Inferior parietal cortex (tissue), 1 donor: ENCODE measurements around the gene TMEM151A.

Experiments
- DNase-seq: peaks from one replicate; pipeline ENCODE4 v3.0.0-alpha.2; 2016; ENCODE audit errors: extremely low spot score

The TMEM151A gene

GRCh38 chr11:66336234-66337102 lies 44.8 kb downstream of the TMEM151A start, which contains the start of gene RIN1:
Gene RIN1 (minus strand): TSS chr11:66336434. CDS start chr11:66336402, 32 bp downstream.
- DNase-seq, result peak; percentile 72

DNA sequence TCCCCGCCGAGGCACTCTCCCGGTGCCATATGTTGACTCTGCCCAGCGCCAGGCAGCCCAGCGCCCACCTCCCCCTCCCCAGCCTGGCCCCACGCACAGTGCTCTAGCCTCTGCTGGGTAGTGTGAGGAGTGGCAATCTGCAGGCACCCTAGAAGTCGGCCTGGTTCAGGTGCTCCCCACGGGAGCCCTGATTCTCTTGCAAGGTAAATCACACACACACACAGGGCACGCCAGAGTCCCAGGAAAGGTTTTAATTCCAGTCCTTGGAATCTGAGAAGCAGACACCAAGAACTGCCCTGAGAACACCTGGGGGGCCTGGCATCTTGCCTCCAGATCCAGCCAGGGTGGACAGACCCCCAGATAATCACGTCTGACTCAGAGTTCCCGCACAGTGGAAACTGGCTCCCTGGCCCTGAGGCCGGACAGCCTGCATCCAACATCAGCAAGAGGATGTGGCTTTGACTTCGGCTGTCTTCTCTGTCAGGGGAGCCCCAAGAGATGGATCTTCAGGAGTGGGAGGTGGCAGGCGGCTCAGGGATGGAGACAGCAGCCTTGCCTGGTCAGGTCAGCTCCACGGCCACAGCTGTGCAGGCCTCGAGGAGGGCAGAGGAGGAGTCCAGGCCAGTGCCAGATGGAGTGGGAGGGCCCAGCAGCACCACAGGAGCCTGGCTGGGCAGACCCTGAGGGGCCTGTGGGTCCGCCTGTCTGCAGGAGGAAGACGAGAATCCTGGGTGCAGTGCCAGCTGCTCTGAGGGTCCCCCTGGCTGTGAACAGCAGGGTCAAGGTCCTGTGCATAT lies 45.6 kb downstream of the TMEM151A start:
- DNase-seq, result no peak

DNA sequence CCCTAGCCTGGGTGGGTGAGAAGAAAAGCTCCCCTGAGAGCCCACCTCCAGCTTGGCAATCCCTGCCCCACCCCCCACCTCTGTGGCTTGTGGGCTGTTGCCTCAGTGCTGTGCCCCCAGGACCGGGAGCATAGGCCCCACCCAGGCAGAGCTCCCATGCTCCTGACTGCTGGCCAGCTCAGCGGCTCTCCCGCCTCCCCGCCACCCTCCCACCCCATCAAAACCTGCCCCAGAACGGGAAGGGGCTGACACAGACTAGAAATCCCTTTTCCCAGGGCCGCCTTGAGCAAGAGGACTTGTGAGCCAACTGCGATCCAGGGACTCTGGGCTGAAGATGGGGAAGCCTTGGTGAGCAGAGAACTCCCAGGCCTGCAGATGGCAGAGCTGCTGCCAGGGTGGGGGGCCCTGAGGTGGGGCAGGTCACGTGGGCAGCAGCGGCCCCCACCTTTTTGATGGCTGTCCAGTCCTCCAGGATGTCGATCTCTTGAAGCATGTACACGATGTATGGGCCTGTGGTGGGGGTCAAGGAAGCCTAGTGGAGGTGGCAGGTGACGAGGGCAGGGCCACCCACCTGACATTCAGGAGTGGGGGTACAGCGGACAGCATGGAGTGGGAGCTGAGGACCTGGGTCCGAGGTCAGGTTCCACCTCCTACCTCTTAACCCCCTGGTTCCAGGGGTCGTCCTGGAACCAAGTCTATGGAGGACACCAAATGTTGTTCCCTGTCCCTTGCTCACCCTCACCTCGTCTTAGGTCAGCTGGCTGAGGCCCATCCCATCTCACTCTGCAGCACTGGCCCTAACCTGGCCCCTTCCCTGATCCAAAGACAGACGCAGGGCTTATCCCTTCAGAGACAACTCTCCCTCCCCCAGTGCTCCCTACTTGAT lies 46.8 kb downstream of the TMEM151A start:
- DNase-seq, result no peak

GRCh38 chr11:66339162-66339675 lies 47.5 kb downstream of the TMEM151A start:
- no peak for DNase-seq

DNA sequence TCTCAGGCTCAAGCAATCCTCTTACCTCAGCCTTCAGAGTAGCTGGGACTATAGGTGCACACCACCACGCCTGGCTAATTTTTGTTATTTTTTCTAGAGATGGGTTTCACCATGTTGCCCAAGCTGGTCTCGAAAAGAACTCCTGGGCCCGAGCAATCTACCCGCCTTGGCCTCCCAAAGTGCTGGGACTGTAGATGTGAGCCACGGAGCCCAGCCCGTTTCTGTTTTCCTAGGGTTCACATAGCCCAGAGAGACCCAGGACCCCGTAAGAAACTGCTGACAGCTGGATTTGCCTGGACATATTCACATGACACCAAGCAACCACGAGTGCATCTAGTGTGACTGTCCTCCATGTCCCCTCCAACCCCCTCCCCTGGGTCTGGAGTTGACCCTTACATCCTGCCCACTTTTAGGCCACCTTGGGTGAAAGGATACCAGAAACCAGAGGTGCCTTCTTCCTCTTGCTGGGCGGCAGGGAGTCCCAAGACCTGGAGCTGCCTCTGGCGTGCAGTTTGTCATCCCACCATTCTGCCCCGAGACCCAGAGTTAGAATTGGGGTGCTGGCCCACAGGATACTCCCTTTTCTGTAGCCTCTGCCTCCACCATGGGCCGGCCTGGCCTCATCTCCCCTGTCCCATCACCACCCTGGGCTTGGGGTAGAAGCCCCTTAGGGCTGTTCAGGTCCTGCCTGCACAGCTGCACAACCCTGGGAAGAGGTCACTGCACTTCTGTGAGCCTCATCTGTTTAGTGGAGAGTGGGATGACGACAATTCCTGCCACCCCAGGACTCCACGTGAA lies 48.2 kb downstream of the TMEM151A start:
- DNase-seq, result no peak

DNA sequence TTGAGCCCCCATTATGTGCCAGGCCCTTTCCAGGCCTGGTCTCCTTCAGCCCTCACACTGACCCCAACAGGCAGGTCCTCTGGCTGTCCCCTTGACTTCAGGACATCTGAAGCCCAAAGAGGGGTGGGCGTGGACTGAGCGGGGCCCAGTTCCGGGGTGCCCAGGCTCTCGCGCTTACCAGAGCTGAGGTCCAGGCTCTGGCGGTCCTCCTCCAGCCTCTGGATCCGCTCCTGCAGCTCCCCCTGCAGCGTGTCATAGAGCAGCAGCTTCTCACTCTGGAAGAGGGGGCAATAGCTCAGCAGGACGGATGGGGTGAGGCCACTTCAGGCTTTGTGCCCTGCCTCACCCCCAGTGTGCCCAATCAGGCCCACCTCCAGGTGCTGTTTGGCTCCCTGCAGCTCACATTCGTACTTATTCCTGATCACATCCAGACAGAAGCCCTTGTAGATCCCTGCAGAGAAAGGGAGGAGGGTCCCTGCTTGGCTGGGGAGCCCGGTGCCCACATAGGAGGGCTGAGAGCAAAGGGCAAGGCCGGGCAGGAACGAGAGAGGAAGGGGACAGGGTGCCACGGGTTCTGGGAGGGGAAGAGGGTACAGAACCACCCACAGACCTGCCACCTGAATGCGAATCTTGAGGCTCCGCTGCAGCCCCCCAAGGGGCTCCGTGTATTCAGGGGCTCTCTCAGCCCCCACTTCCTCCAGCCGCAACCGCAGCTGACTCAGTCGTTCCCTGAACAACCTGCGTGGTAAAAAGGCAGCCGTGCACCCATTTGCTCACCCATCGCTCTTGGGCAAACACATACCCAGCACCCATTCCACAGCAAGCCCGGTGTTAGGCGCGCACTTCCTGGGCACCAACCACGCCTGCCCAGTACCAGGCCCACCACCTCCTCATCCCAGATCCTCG lies 49.2 kb downstream of the TMEM151A start:
- no peak for DNase-seq

DNA sequence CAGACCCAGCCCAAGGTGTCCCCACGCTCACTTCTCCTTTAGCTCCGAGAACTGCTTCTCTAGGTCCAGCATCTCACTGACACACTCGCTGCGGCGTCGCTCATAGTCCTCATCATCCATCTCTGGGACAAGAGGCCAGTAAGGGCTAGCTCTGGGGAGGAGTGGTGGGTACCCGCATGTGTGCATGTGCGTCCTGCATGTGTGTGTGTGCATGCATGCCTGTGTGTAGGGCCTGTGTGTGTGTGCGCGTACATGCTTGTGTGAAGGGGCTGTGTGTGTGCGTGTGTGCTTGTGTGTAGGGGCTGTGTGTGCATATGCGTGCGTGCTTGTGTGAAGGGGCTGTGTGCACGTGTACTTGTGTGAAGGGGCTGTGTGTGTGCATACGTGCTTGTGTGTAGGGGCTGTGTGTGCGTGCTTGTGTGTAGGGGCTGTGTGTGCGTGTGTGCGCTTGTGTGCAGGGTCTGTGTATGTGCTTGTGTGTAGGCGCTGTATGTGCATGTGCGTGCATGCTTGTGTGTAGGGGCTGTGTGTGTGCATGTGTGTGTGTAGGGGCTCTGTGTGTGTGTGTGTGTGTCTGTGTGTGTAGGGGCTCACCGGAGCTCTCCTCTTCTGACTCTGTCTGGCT lies 49.9 kb downstream of the TMEM151A start:
- DNase-seq, result no peak

DNA sequence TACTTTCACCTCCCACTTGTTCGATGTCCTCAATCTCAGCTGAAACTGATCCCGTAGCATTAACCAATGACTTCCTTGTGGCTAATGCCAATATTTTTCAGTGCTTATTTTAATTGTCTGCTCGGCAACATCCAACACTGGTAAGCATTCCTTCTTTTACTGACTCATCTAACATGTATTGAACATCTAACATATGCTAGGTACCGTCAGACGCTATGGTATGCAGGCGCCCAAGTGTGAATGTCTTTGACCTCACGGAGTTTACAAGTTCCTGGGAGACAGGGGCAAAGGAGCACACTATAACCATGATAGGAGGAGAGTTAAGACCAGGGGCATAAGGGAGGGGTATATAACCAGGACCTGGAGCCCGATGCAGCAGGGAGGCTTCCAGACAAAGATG lies 51.5 kb downstream of the TMEM151A start:
- no peak for DNase-seq

- peak; percentile 98 for DNase-seq
Observed at GRCh38 chr11:66344550-66345315, 53.0 kb downstream of the TMEM151A start, which contains the start of gene BRMS1. Gene BRMS1 (minus strand): TSS chr11:66345104. CDS start chr11:66342234, 2,870 bp downstream.

GRCh38 chr11:66345316-66345649 lies 53.6 kb downstream of the TMEM151A start:
- DNase-seq, result no peak
